GM06990 (cell line): ENCODE measurements around the gene PRR30.

Experiments
- DNase-seq: peaks from one replicate; pipeline ENCODE4 v3.0.0-alpha.2; 2011; ENCODE audit not compliant: insufficient read length; ENCODE audit errors: extremely low read depth
- H3K27me3 ChIP-seq: replicated peaks from 2 replicates; pipeline ENCODE4 v1.6.0; 2011; ENCODE audit warnings: low read length; ENCODE audit not compliant: control insufficient read depth, insufficient read depth
- H3K36me3 ChIP-seq: 2 replicates; pipeline ENCODE4 v1.5.1; 2011; ENCODE audit warnings: low read length; ENCODE audit not compliant: control insufficient read depth, insufficient read depth
- H3K4me3 ChIP-seq: replicated peaks from 2 replicates; pipeline ENCODE4 v1.5.1; 2011; ENCODE audit warnings: low read depth, mild to moderate bottlenecking, control low read depth, low read length
- CTCF ChIP-seq: IDR thresholded peaks from 2 replicates; pipeline ENCODE4 v1.5.1; 2011; ENCODE audit warnings: low read length, control low read depth, mild to moderate bottlenecking, inconsistent platforms; ENCODE audit not compliant: insufficient read depth, poor library complexity, severe bottlenecking

The PRR30 gene

GRCh38 chr2:27097341-27097740 is 41.9 kb downstream of the PRR30 start:
- no peak for TF ChIP-seq CTCF
- Histone ChIP-seq H3K36me3 (no peaks in the 10 kb centered on the region), H3K4me3 (no peak overlapping the region), H3K27me3 (no peaks in the 10 kb centered on the region)
- no peak for DNase-seq

GRCh38 chr2:27096748-27097297 is 42.4 kb downstream of the PRR30 start:
- Histone ChIP-seq H3K27me3 (no peaks in the 10 kb centered on the region), H3K36me3 (no peaks in the 10 kb centered on the region), H3K4me3 (no peak overlapping the region)
- DNase-seq, result no peak
- TF ChIP-seq CTCF, result no peak

GRCh38 chr2:27095745-27096651 is 43.2 kb downstream of the PRR30 start:
- TF ChIP-seq CTCF, result no peak
- peak overlapping the region; percentile 6; the same call in 1 of the 2 replicates for H3K4me3 ChIP-seq
- no peak for DNase-seq
- H3K27me3 ChIP-seq, result no peaks in the 10 kb centered on the region
- H3K36me3 ChIP-seq, result no peaks in the 10 kb centered on the region

GRCh38 chr2:27095427-27095744 is 43.8 kb downstream of the PRR30 start:
- DNase-seq, result no peak
- no peak for TF ChIP-seq CTCF
- no peaks in the 10 kb centered on the region for H3K27me3 ChIP-seq
- H3K4me3 ChIP-seq, result no peak overlapping the region
- no peaks in the 10 kb centered on the region for H3K36me3 ChIP-seq

GRCh38 chr2:27094353-27094984 is 44.7 kb downstream of the PRR30 start:
- H3K4me3 ChIP-seq, result no peak overlapping the region
- H3K27me3 ChIP-seq, result no peaks in the 10 kb centered on the region
- TF ChIP-seq CTCF, result no peak
- DNase-seq, result no peak
- no peaks in the 10 kb centered on the region for H3K36me3 ChIP-seq
